Measurements from ENCODE around the gene EVC2. TPM values are rescaled to one million over a fixed set of nuclear protein-coding genes. Genes with fewer than 3 reads are reported as not detected.

EVC2 gene
- total and polyA plus RNA-seq, 2 donors (not counting 1 experiment from before 2014, with no cell fraction given): 1.1 TPM; not detected in 1

DNA sequence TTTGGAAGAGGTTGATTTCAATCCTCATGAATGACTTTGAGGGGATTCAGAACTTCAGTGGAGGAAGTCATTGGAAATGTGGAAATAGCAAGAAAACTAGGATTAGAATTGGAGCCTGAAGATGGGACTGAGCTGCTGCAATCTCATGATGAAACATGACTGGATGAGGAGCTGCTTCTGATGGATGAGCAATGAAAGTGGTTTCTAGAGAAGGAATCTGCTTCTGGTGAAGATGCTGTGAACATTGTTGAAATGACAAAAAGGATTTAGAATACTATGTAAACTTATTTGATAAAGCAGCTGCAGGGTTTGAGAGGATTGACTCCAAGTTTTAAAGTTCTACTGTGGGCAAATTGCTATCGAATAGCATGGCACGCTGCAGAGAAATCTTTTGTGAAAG, 29.7 kb upstream of the EVC2 start:
- Histone ChIP-seq H3K79me2 (ENCODE audit: control insufficient read depth, insufficient read depth, low read length) (no peaks in the 10 kb centered on the region), H3K27me3 (replicated peaks in 1 of 4; ENCODE audit: control extremely low read depth in 1 of 4, control insufficient read depth in 3 of 4, insufficient read depth in 4 of 4, low read length in 3 of 4) (no peaks in the 10 kb centered on the region), H3K36me3 (replicated peaks in 1 of 2; ENCODE audit: control extremely low read depth in 1 of 2, control insufficient read depth in 1 of 2, extremely low read depth in 1 of 2, insufficient read depth in 2 of 2, low read length in 1 of 2) (no peaks in the 10 kb centered on the region), H3K4me3 (ENCODE audit: control extremely low read depth in 1 of 5, extremely low read depth in 1 of 5, insufficient read depth in 1 of 5, low read depth in 2 of 5, low read length in 4 of 5) (no peak overlapping the region), H3K9ac (ENCODE audit: low read length) (no peak overlapping the region), H3K4me2 (replicated peaks; ENCODE audit: low read depth, low read length, poor library complexity, severe bottlenecking) (no peak overlapping the region), H3K27ac (ENCODE audit: low read length in 2 of 2) (no peak overlapping the region), H3K4me1 (ENCODE audit: control insufficient read depth in 2 of 2, insufficient read depth in 2 of 2, low read length in 2 of 2) (no peaks in the 10 kb centered on the region), H4K20me1 (ENCODE audit: control insufficient read depth, insufficient read depth, low read length, poor library complexity, severe bottlenecking) (no peaks in the 10 kb centered on the region), H3K9me3 (ENCODE audit: control extremely low read depth in 1 of 3, control insufficient read depth in 2 of 3, insufficient read depth in 1 of 3, low read length in 2 of 3) (no peaks in the 10 kb centered on the region), H2AFZ (ENCODE audit: insufficient read depth, low read depth, low read length, poor library complexity, severe bottlenecking) (no peak overlapping the region)
- Mint-ChIP-seq H3K9me3 (ENCODE audit: insufficient read depth) (no peaks in the 10 kb centered on the region), H3K4me3 (no peak overlapping the region), H3K27ac (no peak overlapping the region), H3K4me1 (no peaks in the 10 kb centered on the region), H3K27me3 (peaks cover 3% of the 10 kb centered on the region)
- no peak for TF ChIP-seq EZH2 (IDR thresholded peaks at IDR 0.05; ENCODE audit: borderline replicate concordance, insufficient read depth, low read depth, low read length, poor library complexity, severe bottlenecking)
- TF ChIP-seq, protein P1, sequence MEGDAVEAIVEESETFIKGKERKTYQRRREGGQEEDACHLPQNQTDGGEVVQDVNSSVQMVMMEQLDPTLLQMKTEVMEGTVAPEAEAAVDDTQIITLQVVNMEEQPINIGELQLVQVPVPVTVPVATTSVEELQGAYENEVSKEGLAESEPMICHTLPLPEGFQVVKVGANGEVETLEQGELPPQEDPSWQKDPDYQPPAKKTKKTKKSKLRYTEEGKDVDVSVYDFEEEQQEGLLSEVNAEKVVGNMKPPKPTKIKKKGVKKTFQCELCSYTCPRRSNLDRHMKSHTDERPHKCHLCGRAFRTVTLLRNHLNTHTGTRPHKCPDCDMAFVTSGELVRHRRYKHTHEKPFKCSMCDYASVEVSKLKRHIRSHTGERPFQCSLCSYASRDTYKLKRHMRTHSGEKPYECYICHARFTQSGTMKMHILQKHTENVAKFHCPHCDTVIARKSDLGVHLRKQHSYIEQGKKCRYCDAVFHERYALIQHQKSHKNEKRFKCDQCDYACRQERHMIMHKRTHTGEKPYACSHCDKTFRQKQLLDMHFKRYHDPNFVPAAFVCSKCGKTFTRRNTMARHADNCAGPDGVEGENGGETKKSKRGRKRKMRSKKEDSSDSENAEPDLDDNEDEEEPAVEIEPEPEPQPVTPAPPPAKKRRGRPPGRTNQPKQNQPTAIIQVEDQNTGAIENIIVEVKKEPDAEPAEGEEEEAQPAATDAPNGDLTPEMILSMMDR (IDR thresholded peaks at IDR 0.05): no peak
- intact Hi-C loops (cut with micrococcal nuclease): no loop called here
- no peak for DNase-seq
- ChIA-PET CTCF (no interaction called here), POLR2A (no interaction called here)
- no CpG with 5 or more reads among the region's 2 CpGs for WGBS (ENCODE audit: insufficient coverage)
- ATAC-seq (ENCODE audit: low read depth): no peak

DNA sequence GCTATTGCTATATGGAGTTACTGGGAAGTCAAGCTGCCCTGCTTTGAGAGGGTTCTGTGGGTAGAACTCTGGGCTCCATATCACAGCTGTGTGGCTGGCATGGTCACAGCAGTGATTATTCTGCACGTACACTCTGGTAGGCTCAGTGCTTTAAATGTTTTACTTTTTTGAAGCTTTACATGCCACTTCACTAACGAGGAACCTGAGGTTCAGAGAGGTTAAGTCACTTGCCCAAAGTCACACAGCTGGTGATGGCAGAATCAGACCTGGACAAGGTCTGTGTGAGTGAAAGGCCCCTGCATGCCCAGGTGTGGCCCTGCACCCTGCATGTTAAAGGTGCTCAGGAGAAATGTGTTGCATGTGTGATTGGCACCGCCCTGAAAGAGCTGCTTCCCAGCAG, 27.1 kb upstream of the EVC2 start:
- H4K20me1 ChIP-seq (ENCODE audit: control insufficient read depth, insufficient read depth, low read length, poor library complexity, severe bottlenecking): no peaks in the 10 kb centered on the region
- ChIA-PET POLR2A (no interaction called here), CTCF (no interaction called here)
- WGBS (ENCODE audit: insufficient coverage): 92% methylated on average over 2 of the region's 3 CpGs
- ATAC-seq (ENCODE audit: low read depth): no peak
- peaks cover 3% of the 10 kb centered on the region for H3K27me3 Mint-ChIP-seq
- intact Hi-C loops (cut with micrococcal nuclease): no loop called here
- no peaks in the 10 kb centered on the region for H3K4me1 Mint-ChIP-seq
- H3K9me3 ChIP-seq (ENCODE audit: control extremely low read depth in 1 of 3, control insufficient read depth in 2 of 3, insufficient read depth in 1 of 3, low read length in 2 of 3): no peaks in the 10 kb centered on the region
- H2AFZ ChIP-seq (ENCODE audit: insufficient read depth, low read depth, low read length, poor library complexity, severe bottlenecking): no peak overlapping the region
- H3K4me1 ChIP-seq (ENCODE audit: control insufficient read depth in 2 of 2, insufficient read depth in 2 of 2, low read length in 2 of 2): no peaks in the 10 kb centered on the region
- H3K27ac ChIP-seq (ENCODE audit: low read length in 2 of 2): no peak overlapping the region
- no peak for DNase-seq
- no peaks in the 10 kb centered on the region for H3K9me3 Mint-ChIP-seq (ENCODE audit: insufficient read depth)
- H3K27ac Mint-ChIP-seq: no peak overlapping the region
- H3K4me3 ChIP-seq (ENCODE audit: control extremely low read depth in 1 of 5, extremely low read depth in 1 of 5, insufficient read depth in 1 of 5, low read depth in 2 of 5, low read length in 4 of 5): no peak overlapping the region
- no peaks in the 10 kb centered on the region for H3K36me3 ChIP-seq (replicated peaks in 1 of 2; ENCODE audit: control extremely low read depth in 1 of 2, control insufficient read depth in 1 of 2, extremely low read depth in 1 of 2, insufficient read depth in 2 of 2, low read length in 1 of 2)
- no peaks in the 10 kb centered on the region for H3K79me2 ChIP-seq (ENCODE audit: control insufficient read depth, insufficient read depth, low read length)
- H3K4me2 ChIP-seq (replicated peaks; ENCODE audit: low read depth, low read length, poor library complexity, severe bottlenecking): no peak overlapping the region
- TF ChIP-seq, protein P1 (IDR thresholded peaks at IDR 0.05): no peak
- TF ChIP-seq EZH2 (IDR thresholded peaks at IDR 0.05; ENCODE audit: borderline replicate concordance, insufficient read depth, low read depth, low read length, poor library complexity, severe bottlenecking): no peak
- H3K27me3 ChIP-seq (replicated peaks in 1 of 4; ENCODE audit: control extremely low read depth in 1 of 4, control insufficient read depth in 3 of 4, insufficient read depth in 4 of 4, low read length in 3 of 4): no peaks in the 10 kb centered on the region
- H3K4me3 Mint-ChIP-seq: no peak overlapping the region
- H3K9ac ChIP-seq (ENCODE audit: low read length): no peak overlapping the region
